A673 (cell line): ENCODE results near the gene ZNF638. TPM values are rescaled to one million over a fixed set of nuclear protein-coding genes. Genes with fewer than 3 reads are reported as not detected.
"Not testable (repeated sequence)": the region's sequence is repeated elsewhere in the genome, so short reads cannot be mapped to it uniquely, and the experiment has no call there.

Source experiments
- BruUV-seq: library from RNA; stranded (reverse); fragments of 400-500 nt; replicated peaks from 2 replicates; lab custom pipeline; 2021; lab: Mats Ljungman, UMichigan
- CTCF ChIA-PET: fragments of 300-600 bp; sonication (Branson Sonifier 250); formaldehyde crosslinking; loops from one replicate; lab custom pipeline; 2022; ENCODE audit warnings: antibody characterized with exemption; lab: Charles Lee
- POLR2A ChIA-PET: fragments of 300-600 bp; sonication (Branson Sonifier 250); formaldehyde crosslinking; loops from one replicate; lab custom pipeline; 2022; ENCODE audit warnings: antibody characterized with exemption; ENCODE audit not compliant: low non-redundant PET; lab: Charles Lee
- DNase-seq: peaks from one replicate; pipeline ENCODE4 v3.0.0-alpha.2; 2015; ENCODE audit warnings: low spot score
- H3K27ac ChIP-seq: fragments of 200-600 bp; sonication (generic); 2 replicates; pipeline ENCODE4 v1.5.1; 2016; ENCODE audit warnings: mixed run types, low read depth, mild to moderate bottlenecking, mixed read lengths, antibody characterized with exemption, low read length; ENCODE audit not compliant: poor library complexity, severe bottlenecking
- H3K27me3 ChIP-seq: fragments of 200-600 bp; sonication (generic); replicated peaks from 2 replicates; pipeline ENCODE4 v1.6.1; 2017; ENCODE audit warnings: mixed run types, low read depth, mild to moderate bottlenecking, mixed read lengths, antibody characterized with exemption, low read length; ENCODE audit not compliant: insufficient read depth, poor library complexity
- H3K36me3 ChIP-seq: fragments of 200-600 bp; sonication (generic); 2 replicates; pipeline ENCODE4 v1.6.1; 2016; ENCODE audit warnings: mixed run types, mild to moderate bottlenecking, mixed read lengths, antibody characterized with exemption, low read length; ENCODE audit not compliant: insufficient read depth, poor library complexity, severe bottlenecking
- H3K4me1 ChIP-seq: fragments of 200-600 bp; sonication (generic); 2 replicates; pipeline ENCODE4 v1.6.1; 2017; ENCODE audit warnings: mixed run types, mild to moderate bottlenecking, mixed read lengths, antibody characterized with exemption, low read length; ENCODE audit not compliant: insufficient read depth, poor library complexity, severe bottlenecking
- H3K4me3 ChIP-seq: fragments of 200-600 bp; sonication (generic); 2 replicates; pipeline ENCODE4 v1.5.1; 2016; ENCODE audit warnings: low read depth, mixed run types, mild to moderate bottlenecking, mixed read lengths, low read length; ENCODE audit not compliant: poor library complexity, severe bottlenecking
- H3K9me3 ChIP-seq: fragments of 200-600 bp; sonication (generic); 2 replicates; pipeline ENCODE4 v1.6.1; 2016; ENCODE audit warnings: mixed run types, low read depth, mild to moderate bottlenecking, mixed read lengths, antibody characterized with exemption, low read length; ENCODE audit not compliant: poor library complexity, severe bottlenecking
- EZH2 ChIP-seq: fragments of 200-600 bp; sonication (generic); IDR thresholded peaks from 2 replicates; pipeline ENCODE4 v1.6.1; 2017; ENCODE audit warnings: borderline replicate concordance, low read depth, mild to moderate bottlenecking, mixed read lengths, antibody characterized with exemption, low read length; ENCODE audit not compliant: poor library complexity, severe bottlenecking
- intact Hi-C: fragments of 100-400 bp; cut with micrococcal nuclease; formaldehyde crosslinking; loops from one replicate; pipeline ENCODE4 v1.10.0; 2022; ENCODE audit not compliant: unreplicated experiment
- total RNA-seq: library from RNA; stranded (reverse); gene quantifications from 2 replicates; pipeline ENCODE4 v1.2.3, GENCODE V29; 2021
- TF ChIP-seq, protein P1 (sequence below): fragments of 300-800, 200-600 bp; sonication (generic); conservative IDR thresholded peaks from 2 replicates; pipeline ENCODE4 v1.5.1; 2017; ENCODE audit warnings: low read depth, mild to moderate bottlenecking, antibody characterized with exemption, low read length, moderate library complexity, mixed read lengths

Gene ZNF638
- total RNA-seq, 1 experiment from 2014 or later = 126 TPM

DNA sequence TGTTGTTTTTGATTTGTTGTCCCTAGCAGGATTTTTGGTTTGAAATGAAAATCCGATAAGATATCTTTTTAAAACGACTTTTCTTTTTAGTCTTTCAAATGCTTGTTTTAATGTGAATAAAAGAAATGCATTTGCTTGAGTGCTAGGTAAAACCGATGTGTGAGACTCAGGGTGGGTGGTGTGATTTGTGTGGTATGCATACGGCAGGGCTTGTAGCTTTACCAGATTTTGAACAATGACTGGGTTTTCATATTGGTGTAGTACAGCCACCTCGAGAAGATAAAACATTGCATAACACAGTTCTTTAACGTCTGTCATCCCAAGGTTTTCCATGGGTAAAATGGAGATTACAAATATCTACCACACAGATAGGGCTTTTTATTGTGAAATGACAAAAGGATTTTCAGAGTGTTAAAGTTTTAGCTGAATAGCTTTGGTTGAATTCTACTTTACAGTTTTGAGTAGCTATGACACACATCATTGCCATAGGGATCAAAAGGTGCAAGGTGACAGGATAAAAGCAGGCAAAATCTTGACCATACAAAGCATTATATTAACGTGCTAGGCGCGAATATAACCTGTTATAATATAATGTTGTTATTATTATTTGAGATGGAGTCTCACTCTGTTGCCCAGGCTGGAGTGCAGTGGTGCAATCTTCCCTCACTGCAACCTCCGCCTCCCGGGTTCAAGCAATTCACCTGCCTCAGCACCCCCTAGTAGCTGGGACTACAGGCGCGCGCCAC, 824 bp upstream of the ZNF638 start:
- Histone ChIP-seq H3K4me3 (peak overlapping the region; percentile 91), H3K27me3 (no peaks in the 10 kb centered on the region), H3K36me3 (no peaks in the 10 kb centered on the region), H3K27ac (no peak overlapping the region), H3K4me1 (peaks cover 15% of the 10 kb centered on the region), H3K9me3 (no peaks in the 10 kb centered on the region)
- ChIA-PET POLR2A (no interaction called here), CTCF (interaction anchor here (0.5 to 1.3 kb wide), 3 partner anchors 31 to 1009 kb away, joined by 4 to 8 read pairs (median 8); no protein-coding TSS in a partner anchor)
- no peak for DNase-seq
- BruUV-seq = no TSS peak
- no peak for TF ChIP-seq EZH2
- TF ChIP-seq, protein P1, sequence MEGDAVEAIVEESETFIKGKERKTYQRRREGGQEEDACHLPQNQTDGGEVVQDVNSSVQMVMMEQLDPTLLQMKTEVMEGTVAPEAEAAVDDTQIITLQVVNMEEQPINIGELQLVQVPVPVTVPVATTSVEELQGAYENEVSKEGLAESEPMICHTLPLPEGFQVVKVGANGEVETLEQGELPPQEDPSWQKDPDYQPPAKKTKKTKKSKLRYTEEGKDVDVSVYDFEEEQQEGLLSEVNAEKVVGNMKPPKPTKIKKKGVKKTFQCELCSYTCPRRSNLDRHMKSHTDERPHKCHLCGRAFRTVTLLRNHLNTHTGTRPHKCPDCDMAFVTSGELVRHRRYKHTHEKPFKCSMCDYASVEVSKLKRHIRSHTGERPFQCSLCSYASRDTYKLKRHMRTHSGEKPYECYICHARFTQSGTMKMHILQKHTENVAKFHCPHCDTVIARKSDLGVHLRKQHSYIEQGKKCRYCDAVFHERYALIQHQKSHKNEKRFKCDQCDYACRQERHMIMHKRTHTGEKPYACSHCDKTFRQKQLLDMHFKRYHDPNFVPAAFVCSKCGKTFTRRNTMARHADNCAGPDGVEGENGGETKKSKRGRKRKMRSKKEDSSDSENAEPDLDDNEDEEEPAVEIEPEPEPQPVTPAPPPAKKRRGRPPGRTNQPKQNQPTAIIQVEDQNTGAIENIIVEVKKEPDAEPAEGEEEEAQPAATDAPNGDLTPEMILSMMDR = no peak
- intact Hi-C loops = no loop called here

DNA sequence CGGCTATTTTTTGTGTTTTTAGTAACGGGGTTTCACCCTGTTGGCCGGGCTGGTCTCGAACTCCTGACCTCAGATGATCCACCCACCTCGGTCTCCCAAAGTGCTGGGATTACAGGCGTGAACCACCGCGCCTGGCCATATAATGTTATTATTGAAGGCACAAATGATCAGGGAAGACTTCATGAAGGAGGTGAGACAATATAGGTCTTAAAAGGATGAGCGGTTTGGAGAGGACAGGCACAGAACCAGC, 326 bp upstream of the ZNF638 start:
- BruUV-seq, DNase-seq, H3K36me3 ChIP-seq, H3K27me3 ChIP-seq, H3K9me3 ChIP-seq, POLR2A ChIA-PET, intact Hi-C loops, H3K27ac ChIP-seq: not testable (repeated sequence)
- H3K4me3 ChIP-seq = peak overlapping the region; percentile 91
- CTCF ChIA-PET = interaction anchor here (0.5 to 1.3 kb wide), 13 partner anchors 14 to 1009 kb away, joined by 3 to 8 read pairs (median 6); no protein-coding TSS in a partner anchor
- H3K4me1 ChIP-seq = peaks cover 16% of the 10 kb centered on the region

DNA sequence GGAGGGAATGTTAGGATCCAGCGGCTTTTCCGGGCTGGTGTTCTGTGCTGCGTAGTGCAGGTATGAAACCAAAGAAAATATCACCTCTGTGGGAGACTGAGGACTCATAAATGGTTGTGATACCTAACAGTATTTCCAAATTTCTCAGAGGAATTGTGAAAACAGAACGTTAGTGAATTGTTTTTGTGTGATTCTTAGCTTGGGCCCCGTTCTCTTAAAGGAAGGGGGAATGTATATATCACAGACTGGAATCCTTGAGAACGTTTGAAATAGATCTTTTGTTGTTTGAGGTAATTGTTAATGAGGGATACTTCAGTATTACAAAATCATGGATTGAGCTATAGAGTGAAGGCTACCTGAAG, 834 bp downstream of the ZNF638 start:
- intact Hi-C loops = no loop called here
- Histone ChIP-seq H3K27ac (peak overlapping the region; percentile 96), H3K27me3 (no peaks in the 10 kb centered on the region), H3K36me3 (no peaks in the 10 kb centered on the region), H3K9me3 (no peaks in the 10 kb centered on the region), H3K4me3 (peak overlapping the region; percentile 91), H3K4me1 (peaks cover 28% of the 10 kb centered on the region)
- ChIA-PET CTCF (interaction anchor here (0.9 to 1.3 kb wide), 2 partner anchors 92 to 105 kb away, joined by 8 to 9 read pairs; partner anchors contain the start of gene PAIP2B), POLR2A (no interaction called here)
- TF ChIP-seq, protein P1 = no peak
- no peak for TF ChIP-seq EZH2
- DNase-seq = no peak
- TSS peak; percentile 56 for BruUV-seq

DNA sequence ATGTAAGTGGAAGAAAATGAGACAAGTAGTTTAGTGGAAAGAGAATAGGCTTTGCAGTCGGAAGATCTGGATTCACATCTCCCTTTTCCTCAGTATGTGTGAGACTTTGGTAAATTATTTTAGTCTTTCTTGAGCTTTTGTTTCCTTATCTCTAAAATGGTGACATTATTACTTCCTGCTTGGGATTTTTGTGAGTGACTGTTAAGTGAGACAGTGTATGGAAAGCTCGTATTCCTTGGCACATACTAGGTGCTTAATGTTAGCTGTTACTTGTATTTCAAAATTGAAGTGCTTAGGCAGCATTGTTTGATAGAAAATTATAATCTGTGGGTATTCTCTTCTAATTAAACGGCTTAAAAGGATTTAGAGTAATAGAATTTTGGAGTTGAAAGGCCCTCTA, 2.0 kb downstream of the ZNF638 start:
- TF ChIP-seq EZH2 = no peak
- TF ChIP-seq, protein P1 = no peak
- DNase-seq = no peak
- Histone ChIP-seq H3K4me1 (peaks cover 29% of the 10 kb centered on the region), H3K36me3 (no peaks in the 10 kb centered on the region), H3K27ac (no peak overlapping the region), H3K4me3 (peak overlapping the region; percentile 91), H3K27me3 (no peaks in the 10 kb centered on the region), H3K9me3 (no peaks in the 10 kb centered on the region)
- ChIA-PET POLR2A (no interaction called here), CTCF (no interaction called here)
- intact Hi-C loops = no loop called here
- no TSS peak for BruUV-seq
